HepG2 (cell line): Measurements from ENCODE around the gene IRF7. TPM values are rescaled to one million over a fixed set of nuclear protein-coding genes. Genes with fewer than 3 reads are reported as not detected.
A peak's percentile ranks its signal among the peaks of the same experiment; 100 is the strongest.

ENCODE experiments used
- ASH2L ChIP-seq: fragments of 300-600, 200-600 bp; sonication (generic); IDR thresholded peaks from 2 replicates; pipeline ENCODE4 v1.7.0; 2017; ENCODE audit warnings: low read depth, mild to moderate bottlenecking, moderate library complexity, mixed read lengths, low read length; ENCODE audit not compliant: insufficient read length
- GTF2F1 ChIP-seq: fragments of 150-350 bp; IDR thresholded peaks from 2 replicates; pipeline ENCODE4 v1.6.1; 2014; ENCODE audit warnings: low read length
- HIC2 ChIP-seq: sonication (generic); formaldehyde crosslinking; IDR thresholded peaks from 2 replicates; pipeline ENCODE4 v1.9.0; 2022; ENCODE audit warnings: low read depth, missing genetic modification reagents
- MED1 ChIP-seq: sonication (generic); formaldehyde crosslinking; IDR thresholded peaks from 2 replicates; pipeline ENCODE4 v1.4.0; 2020; ENCODE audit warnings: missing genetic modification reagents
- NCOR1 ChIP-seq: fragments of 200-600 bp; sonication (generic); IDR thresholded peaks from 2 replicates; pipeline ENCODE4 v1.7.0; 2017; ENCODE audit warnings: antibody characterized with exemption, low read length, borderline replicate concordance
- PATZ1 ChIP-seq: sonication (generic); formaldehyde crosslinking; IDR thresholded peaks from 2 replicates; pipeline ENCODE4 v1.4.0; 2020; ENCODE audit warnings: missing genetic modification reagents
- REL ChIP-seq: sonication (generic); formaldehyde crosslinking; conservative IDR thresholded peaks from 2 replicates; pipeline ENCODE4 v1.8.0; 2022; ENCODE audit warnings: mild to moderate bottlenecking, missing genetic modification reagents, moderate library complexity
- SAFB2 ChIP-seq: sonication (generic); formaldehyde crosslinking; IDR thresholded peaks from 2 replicates; pipeline ENCODE4 v1.5.1; 2020; ENCODE audit warnings: missing genetic modification reagents, low read depth, mild to moderate bottlenecking, borderline replicate concordance
- SALL1 ChIP-seq: sonication (generic); formaldehyde crosslinking; IDR thresholded peaks from 2 replicates; pipeline ENCODE4 v1.8.0; 2022; ENCODE audit warnings: mild to moderate bottlenecking, missing genetic modification reagents
- SAP130 ChIP-seq: IDR thresholded peaks from 2 replicates; pipeline ENCODE4 v1.6.1; 2016; ENCODE audit warnings: low read depth
- SIN3B ChIP-seq: fragments of 150-350 bp; IDR thresholded peaks from 2 replicates; pipeline ENCODE4 v1.6.1; 2014; ENCODE audit warnings: low read length
- SKIL ChIP-seq: sonication (generic); formaldehyde crosslinking; IDR thresholded peaks from 2 replicates; pipeline ENCODE4 v1.8.0; 2022; ENCODE audit warnings: missing genetic modification reagents, mild to moderate bottlenecking, moderate library complexity, borderline replicate concordance
- SMAD3 ChIP-seq: sonication (generic); formaldehyde crosslinking; IDR thresholded peaks from 2 replicates; pipeline ENCODE4 v1.4.0; 2020; ENCODE audit warnings: missing genetic modification reagents
- TCF12 ChIP-seq, 2 experiments: fragments of 450-650 bp in 1 of 2; sonication (generic) in 1 of 2; formaldehyde crosslinking in 1 of 2; IDR thresholded peaks; 2 replicates each; pipeline versions ENCODE4 v1.6.1 to v1.8.0; 2017 to 2022; ENCODE audit warnings: antibody characterized with exemption in 1 of 2, mild to moderate bottlenecking in 1 of 2, missing genetic modification reagents in 1 of 2, moderate library complexity in 1 of 2
- TFDP2 ChIP-seq: sonication (generic); formaldehyde crosslinking; IDR thresholded peaks from 2 replicates; pipeline ENCODE4 v1.4.0; 2020; ENCODE audit warnings: missing genetic modification reagents
- ZNF207 ChIP-seq: fragments of 450-650 bp; IDR thresholded peaks from 2 replicates; pipeline ENCODE4 v1.6.1; 2016; ENCODE audit warnings: antibody characterized with exemption, borderline replicate concordance
- ZNF280B ChIP-seq: sonication (generic); formaldehyde crosslinking; IDR thresholded peaks from 2 replicates; pipeline ENCODE4 v1.5.0; 2020; ENCODE audit warnings: missing genetic modification reagents, mild to moderate bottlenecking, borderline replicate concordance
- ZNF354B ChIP-seq: sonication (generic); formaldehyde crosslinking; IDR thresholded peaks from 2 replicates; pipeline ENCODE4 v1.8.0; 2022; ENCODE audit warnings: mild to moderate bottlenecking, missing genetic modification reagents
- ZNF547 ChIP-seq: sonication (generic); formaldehyde crosslinking; IDR thresholded peaks from 2 replicates; pipeline ENCODE4 v1.5.1; 2020; ENCODE audit warnings: mild to moderate bottlenecking, missing genetic modification reagents
- ZNF564 ChIP-seq: sonication (generic); formaldehyde crosslinking; IDR thresholded peaks from 2 replicates; pipeline ENCODE4 v1.8.1; 2023; ENCODE audit warnings: mild to moderate bottlenecking, missing genetic modification reagents
- polyA plus RNA-seq, 8 experiments: library from polyadenylated mRNA; depleted of rRNA in 3 of 8; stranded (reverse) in 7 of 8; unstranded in 1 of 8; fragments of >200 nt; fragmentation: Illumina TruSeq in 4 of 8; extraction: Trizol in 4 of 8; gene quantifications; 2 replicates each; pipeline versions ENCODE4 v1.2.1 to v1.2.3, GENCODE V29; 2011 to 2016; ENCODE audit warnings: low read depth in 4 of 8, missing spikeins in 1 of 8, mixed read lengths in 1 of 8; ENCODE audit not compliant: insufficient read depth in 1 of 8
- total RNA-seq, 5 experiments: library from RNA; depleted of rRNA; stranded (reverse); fragments of >200 nt; fragmentation: Illumina TruSeq; extraction: Trizol; gene quantifications; 2 replicates each; pipeline ENCODE4 v1.2.3, GENCODE V29; 2016; ENCODE audit warnings: low read depth in 1 of 5

The IRF7 gene
- total and polyA plus RNA-seq, 2 of the 13 experiments (the other 11 are each of a cell fraction or from before 2014, with no cell fraction given), result not detected

- no peak for TF ChIP-seq TCF12 (IDR thresholded peaks at IDR 0.05)
- no peak for TF ChIP-seq TCF12 (CRISPR knock-in tag; IDR thresholded peaks at IDR 0.05)
- no peak for TF ChIP-seq SAFB2 (CRISPR knock-in tag)
- TF ChIP-seq SMAD3 (CRISPR knock-in tag), result no peak
- no peak for TF ChIP-seq NCOR1
- TF ChIP-seq ZNF564 (CRISPR knock-in tag), result no peak
- peak; percentile 24; the same call in 1 of the 2 replicates for TF ChIP-seq TFDP2 (CRISPR knock-in tag)
- TF ChIP-seq PATZ1 (CRISPR knock-in tag), result peak; percentile 71
- 0 out of 2 replicates have a peak, but pooled peaks have one; percentile 12 for TF ChIP-seq ZNF280B (CRISPR knock-in tag)
- peak; percentile 47 for TF ChIP-seq MED1 (CRISPR knock-in tag)
- no peak for TF ChIP-seq SIN3B
- TF ChIP-seq SAP130 (CRISPR knock-in tag), result peak; percentile 67
- TF ChIP-seq REL, result no peak
- 0 out of 2 replicates have a peak, but pooled peaks have one; percentile 59 for TF ChIP-seq ZNF547 (CRISPR knock-in tag)
- no peak for TF ChIP-seq ZNF354B
- TF ChIP-seq HIC2, result no peak
- TF ChIP-seq GTF2F1, result no peak
- no peak for TF ChIP-seq SALL1
- no peak for TF ChIP-seq ZNF207
- TF ChIP-seq SKIL (CRISPR knock-in tag), result no peak
- no peak for TF ChIP-seq ASH2L
Measured at GRCh38 chr11:569158-569885, 46.4 kb downstream of the IRF7 start (continued).
